PC-9 (cell line): Measurements from ENCODE around the gene KRTAP12-2. TPM values are rescaled to one million over a fixed set of nuclear protein-coding genes. Genes with fewer than 3 reads are reported as not detected.
"Not testable (repeated sequence)": the region's sequence is repeated elsewhere in the genome, so short reads cannot be mapped to it uniquely, and the experiment has no call there.

Experiments used
- BruUV-seq: library from RNA; stranded (reverse); fragments of 400-500 nt; replicated peaks from 2 replicates; lab custom pipeline; 2021; lab: Mats Ljungman, UMichigan
- CTCF ChIA-PET: fragments of 300-600 bp; sonication (Branson Sonifier 250); formaldehyde crosslinking; loops from one replicate; lab custom pipeline; 2022; ENCODE audit warnings: antibody characterized with exemption; lab: Charles Lee
- POLR2A ChIA-PET: fragments of 300-600 bp; sonication (Branson Sonifier 250); formaldehyde crosslinking; loops from one replicate; lab custom pipeline; 2022; ENCODE audit warnings: antibody characterized with exemption; ENCODE audit not compliant: unreplicated experiment; lab: Charles Lee
- DNase-seq, 2 experiments: peaks; one replicate each; pipeline versions ENCODE4 v3.0.0 to v3.0.0-alpha.2; 2015 to 2022; ENCODE audit warnings: mixed read lengths in 1 of 2
- H2AFZ ChIP-seq: fragments of 200-600 bp; sonication (generic); 2 replicates; pipeline ENCODE4 v1.8.1; 2017; ENCODE audit warnings: antibody characterized with exemption
- H3F3A ChIP-seq: fragments of 200-600 bp; sonication (generic); 2 replicates; pipeline ENCODE4 v1.8.1; 2017; ENCODE audit warnings: antibody characterized with exemption, mild to moderate bottlenecking, low read depth; ENCODE audit not compliant: insufficient read depth
- H3K27ac ChIP-seq: fragments of 200-600 bp; sonication (generic); 2 replicates; pipeline ENCODE4 v1.6.1; 2016; ENCODE audit warnings: mixed run types
- H3K27me3 ChIP-seq: fragments of 200-600 bp; sonication (generic); 2 replicates; pipeline ENCODE4 v1.6.1; 2016; ENCODE audit warnings: low read depth, mixed run types; ENCODE audit not compliant: insufficient read depth
- H3K36me3 ChIP-seq: fragments of 200-600 bp; sonication (generic); 2 replicates; pipeline ENCODE4 v1.6.1; 2016; ENCODE audit warnings: low read depth, mixed run types
- H3K4me1 ChIP-seq: fragments of 200-600 bp; sonication (generic); replicated peaks from 2 replicates; pipeline ENCODE4 v1.6.1; 2016; ENCODE audit warnings: mixed run types; ENCODE audit not compliant: insufficient read depth
- H3K4me2 ChIP-seq: fragments of 200-600 bp; sonication (generic); 2 replicates; pipeline ENCODE4 v1.6.1; 2017; ENCODE audit warnings: mixed run types
- H3K4me3 ChIP-seq: fragments of 200-600 bp; sonication (generic); 2 replicates; pipeline ENCODE4 v1.6.1; 2016; ENCODE audit warnings: mixed run types
- H3K79me2 ChIP-seq: fragments of 200-600 bp; sonication (generic); 2 replicates; pipeline ENCODE4 v1.6.1; 2017; ENCODE audit warnings: low read depth, mixed run types
- H3K9me2 ChIP-seq: fragments of 200-600 bp; sonication (generic); 2 replicates; pipeline ENCODE4 v1.8.1; 2017; ENCODE audit warnings: mild to moderate bottlenecking; ENCODE audit not compliant: insufficient read depth
- H3K9me3 ChIP-seq: fragments of 200-600 bp; sonication (generic); 2 replicates; pipeline ENCODE4 v1.8.1; 2016; ENCODE audit warnings: low read depth; ENCODE audit not compliant: insufficient read depth
- H4K20me1 ChIP-seq: fragments of 200-600 bp; sonication (generic); 2 replicates; pipeline ENCODE4 v1.8.1; 2017; ENCODE audit not compliant: insufficient read depth
- EZH2 ChIP-seq: fragments of 200-600 bp; sonication (generic); IDR thresholded peaks from 2 replicates; pipeline ENCODE4 v1.8.0; 2017; ENCODE audit warnings: antibody characterized with exemption, low read depth
- intact Hi-C: fragments of 100-400 bp; cut with micrococcal nuclease; formaldehyde crosslinking; loops from one replicate; pipeline ENCODE4 v1.10.0; 2022; ENCODE audit not compliant: unreplicated experiment
- total RNA-seq: library from RNA; stranded (reverse); gene quantifications from 2 replicates; pipeline ENCODE4 v1.2.3, GENCODE V29; 2021
- TF ChIP-seq, protein P1 (sequence below): fragments of 200-600 bp; sonication (generic); conservative IDR thresholded peaks from 2 replicates; pipeline ENCODE4 v1.6.1; 2017; ENCODE audit warnings: mixed run types, antibody characterized with exemption, mild to moderate bottlenecking, moderate library complexity

Gene KRTAP12-2
- total RNA-seq, 1 experiment from 2014 or later: not detected

GRCh38 chr21:44664691-44665090 lies 2.0 kb downstream of the KRTAP12-2 start:
- intact Hi-C loops: no loop called here
- Histone ChIP-seq H3K27me3 (peaks cover 32% of the 10 kb centered on the region), H3K4me1 (no peaks in the 10 kb centered on the region), H3K4me2 (no peak overlapping the region), H3K27ac (no peak overlapping the region), H3K9me3 (no peaks in the 10 kb centered on the region), H2AFZ (no peak overlapping the region), H3F3A (no peaks in the 10 kb centered on the region), H3K4me3 (no peak overlapping the region), H3K9me2 (no peaks in the 10 kb centered on the region), H3K36me3 (no peaks in the 10 kb centered on the region), H4K20me1 (no peaks in the 10 kb centered on the region), H3K79me2 (no peaks in the 10 kb centered on the region)
- no peak for DNase-seq
- POLR2A ChIA-PET: no interaction called here
- BruUV-seq: no TSS peak
- no peak for TF ChIP-seq EZH2
- TF ChIP-seq, protein P1, sequence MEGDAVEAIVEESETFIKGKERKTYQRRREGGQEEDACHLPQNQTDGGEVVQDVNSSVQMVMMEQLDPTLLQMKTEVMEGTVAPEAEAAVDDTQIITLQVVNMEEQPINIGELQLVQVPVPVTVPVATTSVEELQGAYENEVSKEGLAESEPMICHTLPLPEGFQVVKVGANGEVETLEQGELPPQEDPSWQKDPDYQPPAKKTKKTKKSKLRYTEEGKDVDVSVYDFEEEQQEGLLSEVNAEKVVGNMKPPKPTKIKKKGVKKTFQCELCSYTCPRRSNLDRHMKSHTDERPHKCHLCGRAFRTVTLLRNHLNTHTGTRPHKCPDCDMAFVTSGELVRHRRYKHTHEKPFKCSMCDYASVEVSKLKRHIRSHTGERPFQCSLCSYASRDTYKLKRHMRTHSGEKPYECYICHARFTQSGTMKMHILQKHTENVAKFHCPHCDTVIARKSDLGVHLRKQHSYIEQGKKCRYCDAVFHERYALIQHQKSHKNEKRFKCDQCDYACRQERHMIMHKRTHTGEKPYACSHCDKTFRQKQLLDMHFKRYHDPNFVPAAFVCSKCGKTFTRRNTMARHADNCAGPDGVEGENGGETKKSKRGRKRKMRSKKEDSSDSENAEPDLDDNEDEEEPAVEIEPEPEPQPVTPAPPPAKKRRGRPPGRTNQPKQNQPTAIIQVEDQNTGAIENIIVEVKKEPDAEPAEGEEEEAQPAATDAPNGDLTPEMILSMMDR: no peak
- CTCF ChIA-PET: no interaction called here

DNA sequence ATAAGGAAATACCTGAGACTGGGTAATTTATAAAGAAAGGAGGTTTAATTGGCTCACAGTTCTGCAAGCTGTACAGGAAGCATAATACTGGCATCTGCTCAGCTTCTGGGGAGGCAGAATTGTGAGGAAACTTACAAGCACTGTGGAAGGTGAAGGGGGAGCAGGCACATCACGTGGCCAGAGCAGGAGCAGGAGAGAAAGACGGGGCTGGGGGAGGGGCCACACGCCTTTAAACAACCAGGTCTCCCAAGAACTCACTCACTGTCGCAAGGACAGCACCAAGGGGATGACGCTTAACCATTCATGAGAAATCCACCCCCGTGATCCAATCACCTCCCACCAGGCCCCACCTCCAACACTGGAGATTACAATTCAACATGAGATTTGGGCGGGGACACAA lies 5.2 kb downstream of the KRTAP12-2 start:
- DNase-seq, POLR2A ChIA-PET, H3K9me2 ChIP-seq, H3F3A ChIP-seq, BruUV-seq, H3K9me3 ChIP-seq, CTCF ChIA-PET, H3K27ac ChIP-seq, H3K4me2 ChIP-seq, intact Hi-C loops, H3K79me2 ChIP-seq, H3K4me1 ChIP-seq, H3K4me3 ChIP-seq, H2AFZ ChIP-seq, H3K36me3 ChIP-seq, H4K20me1 ChIP-seq: not testable (repeated sequence)
- H3K27me3 ChIP-seq: peaks cover 45% of the 10 kb centered on the region; the same call in 1 of the 2 replicates

DNA sequence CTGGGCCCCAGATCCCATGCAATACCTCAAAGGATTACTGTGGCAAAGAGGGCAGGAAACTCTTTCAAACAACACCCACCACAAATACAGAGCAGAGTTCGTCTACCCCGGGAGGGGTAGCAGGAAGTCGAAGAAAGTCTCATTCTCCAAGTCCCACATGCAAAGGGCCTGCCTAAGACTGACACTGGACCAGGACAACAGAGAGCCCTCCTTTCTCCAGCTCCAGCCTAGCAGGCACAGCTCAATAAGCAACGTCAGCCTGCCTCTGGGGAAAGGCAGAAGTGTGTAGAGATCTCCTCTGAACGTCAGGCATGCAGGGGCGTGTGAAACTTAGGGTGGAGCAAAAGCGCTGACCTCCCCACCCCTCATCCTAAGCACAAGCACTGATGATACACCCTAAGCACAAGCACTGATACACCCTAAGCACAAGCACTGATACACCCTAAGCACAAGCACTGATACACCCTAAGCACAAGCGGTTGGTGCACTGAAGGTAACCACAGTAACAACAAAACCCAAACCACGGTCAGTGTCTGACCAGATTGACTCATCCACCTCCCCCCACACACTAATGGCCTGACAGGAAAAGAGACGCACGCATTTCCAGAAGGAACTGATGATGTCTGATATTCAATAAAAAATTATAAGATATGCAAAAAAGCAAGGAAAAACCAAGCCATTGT lies 7.7 kb downstream of the KRTAP12-2 start:
- no peaks in the 10 kb centered on the region for H3K9me2 ChIP-seq
- no peak for TF ChIP-seq EZH2
- no peak overlapping the region for H3K4me3 ChIP-seq
- ChIA-PET POLR2A (no interaction called here), CTCF (no interaction called here)
- H3K4me1 ChIP-seq: no peaks in the 10 kb centered on the region
- no TSS peak for BruUV-seq
- H3K79me2 ChIP-seq: no peaks in the 10 kb centered on the region
- no peaks in the 10 kb centered on the region for H4K20me1 ChIP-seq
- intact Hi-C loops: no loop called here
- no peaks in the 10 kb centered on the region for H3K36me3 ChIP-seq
- H3K27ac ChIP-seq: no peak overlapping the region
- H3K4me2 ChIP-seq: no peak overlapping the region
- no peak for DNase-seq
- H3F3A ChIP-seq: no peaks in the 10 kb centered on the region
- no peaks in the 10 kb centered on the region for H3K9me3 ChIP-seq
- no peak overlapping the region for H2AFZ ChIP-seq
- H3K27me3 ChIP-seq: peaks cover 57% of the 10 kb centered on the region

GRCh38 chr21:44658541-44658910 lies 8.2 kb downstream of the KRTAP12-2 start:
- BruUV-seq: no TSS peak
- POLR2A ChIA-PET: no interaction called here
- no peak overlapping the region for H2AFZ ChIP-seq
- intact Hi-C loops: no loop called here
- no peak for DNase-seq
- no peaks in the 10 kb centered on the region for H4K20me1 ChIP-seq
- H3K4me1 ChIP-seq: no peaks in the 10 kb centered on the region
- no peak overlapping the region for H3K27ac ChIP-seq
- TF ChIP-seq, protein P1: no peak
- no peak for TF ChIP-seq EZH2
- peaks cover 63% of the 10 kb centered on the region for H3K27me3 ChIP-seq
- no peaks in the 10 kb centered on the region for H3K9me3 ChIP-seq
- no peaks in the 10 kb centered on the region for H3K79me2 ChIP-seq
- no peaks in the 10 kb centered on the region for H3K36me3 ChIP-seq
- no peak overlapping the region for H3K4me3 ChIP-seq
- H3K9me2 ChIP-seq: no peaks in the 10 kb centered on the region
- no peaks in the 10 kb centered on the region for H3F3A ChIP-seq
- no peak overlapping the region for H3K4me2 ChIP-seq
- CTCF ChIA-PET: no interaction called here
